GM21360 (cell line): ENCODE data around the gene MCF2L.

Experiments used
- ATAC-seq: cut with Tn5 transposase; IDR thresholded peaks from one replicate; pipeline ENCODE4 v1.9.1; 2021; ENCODE audit warnings: mild to moderate bottlenecking, moderate library complexity; ENCODE audit not compliant: unreplicated experiment

The MCF2L gene

DNA sequence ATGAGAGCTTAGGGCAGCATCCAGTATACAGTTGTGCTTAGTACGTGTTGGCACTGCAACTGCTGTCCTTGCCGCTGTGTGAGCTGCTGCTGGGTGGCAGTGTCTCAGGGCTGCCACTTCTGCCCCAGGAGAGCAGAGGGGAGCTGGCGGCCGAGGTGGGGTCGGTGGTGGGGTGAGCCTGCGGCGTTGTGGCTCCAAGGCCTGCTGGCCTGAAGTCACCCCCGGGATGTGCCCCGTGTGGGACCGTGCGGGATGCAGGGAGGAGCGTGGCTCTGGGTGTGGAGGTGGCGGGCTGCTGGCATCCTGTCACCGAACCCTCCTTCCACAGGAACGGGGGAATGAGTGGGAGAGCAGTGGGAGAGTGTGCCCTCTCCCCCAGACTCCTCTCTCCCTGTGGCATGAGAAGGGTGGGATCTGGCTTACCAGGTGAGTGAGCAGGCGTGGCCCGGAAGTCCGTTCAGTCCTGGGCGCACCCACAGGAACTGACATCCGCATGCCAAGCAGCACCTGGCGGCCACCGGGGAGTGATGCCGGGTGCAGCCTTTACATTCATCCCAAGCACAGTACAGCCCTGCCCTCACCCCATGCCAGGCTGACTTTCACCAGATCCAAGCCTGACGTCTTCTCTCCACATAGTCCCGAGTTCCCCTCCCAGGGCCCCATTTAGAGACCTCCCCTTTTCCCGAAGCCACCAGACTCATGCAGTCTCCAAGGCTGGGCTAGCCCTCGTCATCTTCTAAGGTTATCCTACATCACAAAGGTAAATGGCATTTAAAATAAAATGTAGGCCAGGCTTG, 26.6 kb downstream of the MCF2L start:
- no peak for ATAC-seq

DNA sequence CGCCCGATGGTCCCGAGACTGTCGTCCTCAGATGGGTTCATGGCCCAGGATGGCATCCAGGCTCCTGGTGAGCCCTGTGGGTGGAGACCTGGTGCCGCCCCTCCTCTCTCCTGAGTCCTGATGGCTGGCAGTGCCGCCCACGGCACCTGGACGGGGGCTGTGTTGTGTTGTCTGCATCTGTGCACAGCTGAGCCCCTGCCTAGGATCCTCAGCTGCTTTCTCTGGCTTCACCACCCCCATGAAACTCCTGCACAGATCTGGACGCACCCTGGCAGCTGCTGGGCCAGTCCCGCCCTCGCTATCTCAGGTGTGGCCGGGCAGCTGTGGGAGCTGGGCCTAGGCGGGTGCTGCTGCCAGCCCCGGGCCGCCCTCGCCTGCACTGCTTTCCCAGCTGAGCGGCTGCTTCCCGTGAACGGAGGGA, 27.7 kb downstream of the MCF2L start:
- no peak for ATAC-seq

DNA sequence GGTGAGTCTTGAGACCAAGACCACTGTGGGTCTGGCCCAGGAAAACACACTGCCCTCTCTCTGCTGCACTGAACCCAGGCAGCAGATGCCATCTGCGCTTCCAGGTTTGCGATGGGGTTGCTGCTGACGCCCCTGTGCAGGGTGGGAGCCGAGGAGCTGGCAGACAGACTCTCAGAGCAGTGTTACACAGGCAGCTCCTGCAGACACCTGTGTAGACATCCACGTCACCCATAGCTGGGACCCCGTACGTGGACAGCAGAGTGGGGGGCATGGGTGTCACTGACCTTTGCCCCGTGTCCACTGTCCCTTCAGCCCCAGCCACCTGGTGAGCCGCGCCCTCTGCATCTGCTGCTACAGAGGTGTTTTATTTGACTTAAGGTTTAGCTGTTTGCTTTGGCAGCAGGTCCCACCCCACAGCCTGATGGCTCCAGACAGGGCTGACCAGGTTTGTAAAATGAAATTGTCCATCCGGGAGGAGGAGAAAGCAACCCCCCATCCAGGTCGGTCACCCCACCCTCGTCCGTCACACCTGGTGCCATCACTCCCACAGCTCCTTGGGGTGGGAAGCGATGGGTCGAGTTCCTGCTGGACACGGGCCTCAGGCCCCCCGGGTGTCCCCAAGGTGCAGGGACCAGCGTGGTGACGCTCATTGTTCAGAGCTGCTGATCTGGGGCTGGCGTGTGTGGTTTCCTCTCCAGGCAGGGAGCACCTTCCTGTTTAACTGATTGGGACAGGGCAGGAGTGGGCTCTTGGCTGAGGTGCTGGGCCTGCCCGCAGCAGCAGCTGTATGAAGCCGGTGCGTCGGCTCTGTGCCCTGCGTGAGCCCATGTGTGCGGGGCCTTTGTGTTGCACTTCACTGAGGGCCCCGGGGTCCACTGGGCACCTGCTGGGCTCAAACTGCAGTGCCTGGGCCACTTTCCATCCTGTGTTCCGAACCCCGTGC, 28.4 kb downstream of the MCF2L start:
- ATAC-seq, result no peak

DNA sequence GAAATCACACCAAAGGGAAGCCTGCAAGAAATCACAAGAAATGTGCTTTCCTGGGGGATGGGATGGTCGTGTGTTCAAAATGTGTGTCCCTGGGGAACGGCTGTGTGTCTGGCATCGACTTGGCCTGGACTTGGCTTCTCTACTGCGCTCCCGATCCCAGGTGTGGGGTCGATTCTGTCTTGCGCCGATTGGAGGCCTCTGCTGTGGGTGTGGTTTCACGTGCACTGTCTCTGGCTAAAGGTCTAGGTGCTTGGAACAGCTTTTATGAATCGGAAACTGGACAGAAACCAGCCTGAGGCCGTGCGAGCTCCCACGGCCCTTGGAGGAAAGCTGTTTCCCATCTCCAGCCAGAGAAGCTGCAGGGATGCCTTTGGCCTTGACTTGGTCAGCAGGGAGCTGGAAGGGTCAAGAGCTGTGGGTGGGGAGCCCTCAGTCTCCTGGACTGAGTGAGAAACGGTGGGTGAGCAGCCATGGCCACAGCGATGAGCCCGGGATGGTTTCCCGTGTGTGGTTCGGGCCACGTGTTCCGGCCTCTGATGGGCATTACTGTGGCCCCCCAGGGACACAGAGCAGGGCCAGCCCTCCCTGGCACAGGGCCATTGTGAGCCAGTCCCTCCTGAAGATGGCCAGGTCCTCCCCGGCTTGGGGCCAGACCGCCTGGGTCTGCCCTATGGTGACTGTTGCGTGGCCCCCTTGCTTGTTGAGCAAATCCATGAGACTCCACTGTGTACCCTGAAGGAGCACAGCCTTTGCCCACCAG, 29.7 kb downstream of the MCF2L start:
- no peak for ATAC-seq

DNA sequence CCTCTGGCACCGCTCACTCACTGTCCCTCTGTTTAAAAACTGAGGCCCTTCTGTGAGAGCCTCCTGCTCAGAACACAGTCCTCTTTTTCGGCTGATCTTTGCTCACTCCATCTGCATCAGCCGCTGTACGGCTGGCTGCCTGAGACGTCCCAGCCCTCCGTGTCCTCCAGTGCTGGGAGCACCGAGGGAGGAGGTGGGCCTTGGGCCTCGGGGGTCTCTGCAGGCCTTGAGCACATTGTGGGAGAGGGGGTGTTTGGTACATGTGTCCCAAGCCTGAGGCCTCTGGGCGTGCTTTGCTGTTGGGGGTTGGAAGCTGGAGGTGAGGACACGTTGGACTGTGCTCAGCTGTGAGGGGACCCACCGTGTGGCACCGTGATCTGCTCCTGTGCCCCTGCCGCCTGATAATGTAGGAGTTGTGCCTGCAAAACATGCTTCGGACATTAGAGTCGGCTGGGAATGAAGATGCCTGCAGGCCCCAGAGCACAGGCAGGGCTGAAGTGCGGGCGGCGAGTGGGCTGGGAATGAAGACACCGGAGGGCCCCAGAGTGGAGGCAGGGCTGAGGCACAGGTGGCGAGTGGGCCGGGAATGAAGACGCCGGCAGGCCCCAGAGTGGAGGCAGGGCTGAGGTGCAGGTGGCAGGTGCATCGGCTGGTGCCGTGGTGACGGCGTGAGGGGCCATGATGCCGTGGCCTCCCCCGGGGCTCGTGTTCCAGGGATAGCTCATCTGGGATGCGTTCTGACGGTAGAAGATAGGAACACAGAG, 30.6 kb downstream of the MCF2L start:
- no peak for ATAC-seq

DNA sequence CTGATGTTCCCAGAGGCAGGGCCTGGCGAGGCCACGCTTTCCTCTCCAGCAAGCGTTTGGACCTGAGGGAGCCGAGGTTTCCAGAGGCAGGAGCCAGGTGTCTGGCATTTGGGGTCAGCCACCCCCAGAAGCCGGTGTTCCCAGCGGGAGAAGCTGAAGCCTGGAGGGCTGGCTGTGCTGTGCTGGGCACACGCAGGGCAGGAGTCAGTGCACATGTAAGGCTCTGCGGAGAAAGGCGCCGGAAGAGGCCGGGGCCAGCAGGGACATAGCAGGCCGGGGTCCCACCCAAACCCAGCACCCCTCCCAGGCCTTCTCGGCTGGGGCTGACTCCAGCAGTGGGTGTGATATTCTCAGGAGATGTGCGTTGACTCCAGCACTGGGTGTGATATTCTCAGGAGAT, 31.6 kb downstream of the MCF2L start:
- ATAC-seq, result no peak

DNA sequence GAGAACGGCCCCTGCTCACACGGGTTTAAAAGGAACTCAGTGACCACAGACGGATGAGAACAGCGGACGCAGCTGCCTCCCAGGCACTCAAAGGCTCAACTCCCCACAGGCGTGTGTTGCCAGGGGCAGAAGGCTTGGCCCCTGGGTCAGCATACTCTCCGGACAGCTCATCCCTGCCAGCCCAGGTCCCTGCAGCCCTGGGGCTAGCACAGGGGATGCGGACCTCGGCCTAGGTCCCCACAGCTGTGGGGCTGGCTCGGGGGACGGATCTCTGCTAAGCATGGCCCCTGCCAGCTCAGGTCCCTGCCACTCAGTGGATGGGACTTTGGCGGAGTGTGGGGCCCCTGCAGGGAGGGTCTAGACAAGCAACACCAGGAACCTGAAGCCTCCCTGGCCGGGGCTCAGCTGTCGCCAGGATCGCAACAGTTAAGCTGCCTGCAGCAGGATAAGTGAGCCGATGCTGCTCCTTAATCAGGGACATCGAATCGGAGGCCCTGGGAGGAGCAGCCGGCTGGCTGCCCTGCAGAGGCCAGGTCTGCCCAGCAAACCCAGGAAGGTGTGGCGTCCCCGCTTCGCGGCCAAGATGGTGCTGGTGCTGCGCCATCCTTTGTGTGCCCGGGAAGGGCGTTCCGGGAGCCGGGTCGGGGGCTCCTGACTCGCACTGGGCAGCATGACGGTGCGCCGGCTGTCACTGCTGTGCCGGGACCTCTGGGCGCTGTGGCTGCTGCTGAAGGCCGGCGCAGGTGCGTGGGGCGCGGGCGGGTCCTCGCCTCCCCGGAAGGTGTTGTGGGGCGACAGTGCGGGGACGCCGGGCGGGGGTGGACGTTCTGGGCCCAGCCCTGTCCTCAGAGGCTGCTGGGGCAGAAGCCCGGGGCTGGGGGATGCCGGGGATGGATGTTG, 32.5 kb downstream of the MCF2L start:
- ATAC-seq, result no peak

DNA sequence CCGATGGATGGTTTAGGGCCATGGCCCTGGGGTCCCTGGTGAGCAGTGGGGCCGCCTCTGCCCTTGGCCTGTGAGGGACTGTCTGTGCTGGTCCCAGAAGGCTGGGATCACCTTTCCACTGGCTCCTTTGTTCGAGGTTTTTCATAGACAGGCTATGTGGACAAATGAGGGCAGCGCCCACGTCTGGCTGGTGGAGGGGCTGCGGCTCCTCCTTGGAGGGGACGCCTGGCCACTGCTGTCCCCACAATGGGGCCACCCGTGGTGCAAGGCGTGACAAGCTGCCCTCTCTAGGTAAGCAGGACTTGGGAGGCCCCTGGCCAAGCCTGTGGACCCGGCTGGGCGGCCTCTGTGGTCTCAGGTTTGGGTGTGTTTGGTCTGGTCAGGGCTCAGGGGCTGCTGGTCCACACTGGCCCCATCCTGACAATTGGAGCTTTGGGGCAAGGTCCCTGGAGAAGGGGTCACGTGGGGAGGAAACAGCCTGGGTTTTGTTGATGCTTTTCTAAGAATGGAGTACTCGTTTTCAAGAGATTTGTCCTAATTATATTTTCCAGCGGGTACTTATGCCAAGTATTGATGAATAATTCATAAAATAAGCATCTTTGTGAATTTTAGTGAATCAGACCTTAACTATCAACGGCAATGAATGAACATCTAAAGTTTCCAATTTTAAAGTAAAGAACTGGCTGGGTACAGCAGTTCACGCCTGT, 33.3 kb downstream of the MCF2L start:
- ATAC-seq, result no peak

DNA sequence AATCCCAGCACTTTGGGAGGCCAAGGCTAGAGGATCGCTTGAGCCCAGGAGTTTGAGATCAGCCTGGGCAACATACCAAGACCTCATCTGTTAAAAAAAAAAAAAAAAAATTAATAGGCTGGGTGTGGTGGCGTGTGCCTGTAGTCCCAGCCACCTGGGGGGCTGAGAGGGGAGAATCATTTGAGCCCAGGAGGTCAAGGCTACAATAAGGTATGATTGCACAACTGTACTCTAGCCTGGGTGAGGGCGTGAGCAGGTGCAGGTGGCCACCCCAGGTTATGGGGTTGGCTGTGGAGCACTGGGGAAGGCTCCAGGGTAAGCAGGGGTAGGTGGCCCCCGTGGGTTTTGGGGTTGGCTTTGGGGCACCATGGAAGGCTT, 33.9 kb downstream of the MCF2L start:
- ATAC-seq, result no peak

DNA sequence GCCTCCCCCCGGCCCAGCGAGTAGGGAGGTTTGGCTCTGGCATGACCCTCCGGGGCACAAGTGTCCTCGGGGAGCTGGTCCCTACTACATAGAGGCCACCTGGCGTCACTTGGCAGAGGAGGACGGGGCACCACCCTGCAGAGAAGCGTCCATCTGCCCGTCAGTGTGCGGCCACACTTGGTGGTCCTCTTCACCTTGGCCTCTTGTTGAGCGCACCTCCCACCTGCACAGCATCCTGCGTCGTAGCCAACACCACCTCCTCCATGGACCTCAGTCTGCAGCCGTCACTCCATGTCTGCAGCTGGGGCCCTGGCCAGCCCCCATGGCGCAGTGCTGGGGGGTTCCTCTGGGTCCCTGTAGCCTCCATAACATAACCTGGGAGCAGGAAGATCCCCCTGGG, 35.1 kb downstream of the MCF2L start:
- no peak for ATAC-seq

DNA sequence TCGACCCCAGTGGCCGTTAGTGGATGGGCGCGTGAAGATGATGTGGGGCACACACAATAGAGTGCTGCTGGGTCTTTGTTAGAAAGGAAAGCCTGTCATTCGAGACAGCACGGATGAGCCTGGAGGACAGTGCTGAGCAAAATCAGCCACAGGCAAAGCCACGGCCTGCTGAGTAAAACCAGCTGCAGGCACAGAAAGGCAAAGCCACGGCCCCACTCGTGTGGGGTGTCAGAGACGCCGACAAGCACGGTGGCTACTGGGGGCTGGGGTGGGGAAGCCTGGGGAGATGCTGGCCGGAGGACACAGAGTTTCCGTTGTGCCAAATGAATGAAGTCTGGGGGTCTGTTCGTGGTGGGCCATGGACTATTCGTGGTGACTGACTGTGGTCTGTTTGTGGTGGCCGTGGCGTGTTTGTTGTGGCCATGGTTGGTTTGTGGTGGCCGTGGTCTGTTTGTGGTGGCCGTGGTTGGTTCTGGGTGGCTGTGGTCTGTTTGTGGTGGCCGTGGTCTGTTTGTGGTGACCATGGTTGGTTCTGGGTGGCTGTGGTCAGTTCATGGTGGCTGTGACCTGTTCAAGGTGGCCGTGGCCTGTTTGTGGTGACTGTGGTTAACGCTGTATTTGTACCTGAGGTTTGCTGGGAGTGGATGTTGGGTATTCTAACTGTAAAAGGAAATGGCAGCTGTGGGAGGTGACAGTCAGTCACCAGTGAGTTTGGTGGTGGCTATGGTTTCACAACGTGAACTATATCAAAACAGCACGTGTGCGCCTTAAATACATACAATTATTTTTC, 36.3 kb downstream of the MCF2L start:
- no peak for ATAC-seq

DNA sequence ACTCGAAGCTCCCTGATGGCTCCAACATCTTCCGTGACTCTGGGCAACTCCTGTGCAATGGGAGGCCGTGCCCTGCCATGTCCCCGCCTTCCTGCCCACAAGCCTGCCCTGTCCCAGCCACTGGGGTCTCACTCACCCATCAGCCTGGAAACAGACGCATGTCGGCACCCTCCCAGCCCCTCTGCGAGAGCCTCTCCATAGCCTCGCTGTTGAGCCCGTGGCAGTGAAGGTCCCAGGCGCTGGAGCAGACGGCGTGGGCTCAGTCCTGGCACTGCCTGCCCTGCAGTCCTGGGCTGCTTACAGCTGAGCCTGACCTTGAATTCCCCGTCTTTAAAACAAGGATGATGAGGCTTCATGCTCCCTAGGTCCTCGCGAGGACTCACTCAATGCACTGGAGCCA, 37.0 kb downstream of the MCF2L start:
- no peak for ATAC-seq

DNA sequence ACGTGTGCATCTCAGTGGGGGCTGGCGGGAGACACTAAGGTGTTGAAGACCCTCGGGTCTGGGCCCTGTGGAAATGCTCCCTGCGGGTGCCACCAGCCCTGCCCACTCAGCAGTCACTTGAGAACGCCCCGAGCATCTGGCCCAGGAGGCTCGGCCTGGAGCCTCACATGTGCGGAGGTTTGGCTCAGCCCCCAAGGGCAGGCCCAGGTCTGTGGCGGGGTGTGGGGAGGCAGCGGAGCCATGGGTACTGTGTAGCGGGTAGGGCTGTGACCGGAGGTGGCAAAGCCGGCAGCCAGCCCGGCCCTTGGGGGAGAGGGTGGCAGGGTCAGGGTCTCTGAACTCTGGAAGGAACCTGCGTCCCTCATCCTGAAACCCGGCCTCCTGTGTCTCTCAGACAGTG, 37.6 kb downstream of the MCF2L start:
- ATAC-seq, result no peak

DNA sequence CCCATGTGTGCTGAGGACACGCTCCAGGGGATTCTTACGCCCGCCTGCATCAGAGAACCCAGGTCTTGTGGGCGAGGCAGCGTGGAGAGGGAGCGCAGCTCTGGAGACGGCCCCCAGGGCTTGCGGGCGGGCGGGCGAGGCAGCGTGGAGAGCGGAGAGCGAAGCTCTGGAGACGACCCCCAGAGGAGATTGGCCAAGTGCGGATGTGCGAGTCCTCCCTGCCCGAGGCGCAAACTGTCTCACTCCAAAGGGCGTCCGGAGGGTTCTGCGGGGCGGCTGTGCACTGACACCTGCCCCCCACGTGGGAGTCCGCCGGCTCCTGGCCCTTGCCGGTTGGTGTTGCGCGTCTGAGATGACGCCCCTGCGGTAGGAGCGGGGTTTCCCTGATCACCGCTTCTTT, 39.8 kb downstream of the MCF2L start:
- ATAC-seq, result no peak

DNA sequence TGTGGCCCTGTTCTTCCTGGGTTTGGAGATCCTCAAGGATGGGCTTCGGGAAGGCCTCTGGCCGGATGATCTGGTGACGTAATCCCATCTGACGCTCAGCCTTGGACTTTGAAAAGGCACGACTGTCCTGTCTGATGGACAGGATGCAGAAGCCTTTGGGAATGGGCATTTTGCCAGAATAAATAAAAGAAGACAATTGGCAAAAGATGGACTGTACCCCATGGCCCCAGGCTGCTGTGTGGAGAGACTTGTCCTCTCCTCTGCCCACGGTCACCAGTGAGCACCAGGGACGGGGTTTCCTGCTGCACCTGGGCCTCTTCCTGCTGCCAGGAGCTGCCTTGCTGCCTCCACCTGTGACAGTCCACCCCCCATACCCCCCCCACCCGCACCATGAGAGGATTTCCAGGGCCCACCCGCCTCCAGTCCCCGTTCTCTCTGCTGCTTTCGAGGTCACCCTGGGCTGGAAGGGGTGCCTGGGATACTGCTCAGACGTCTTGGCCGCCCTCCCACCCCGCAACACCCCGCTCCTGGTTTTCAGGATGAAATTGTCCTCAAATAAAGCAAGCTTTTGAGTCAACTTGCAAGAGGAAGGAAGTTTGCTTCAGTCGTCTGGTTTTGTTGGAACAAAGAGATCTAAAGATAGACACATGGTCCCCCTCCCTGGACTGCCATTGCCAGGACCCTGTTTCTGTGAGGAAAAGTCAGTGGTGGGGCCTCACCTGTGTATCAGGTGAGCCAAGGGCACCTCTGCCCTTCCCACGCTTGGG, 40.9 kb downstream of the MCF2L start:
- no peak for ATAC-seq

DNA sequence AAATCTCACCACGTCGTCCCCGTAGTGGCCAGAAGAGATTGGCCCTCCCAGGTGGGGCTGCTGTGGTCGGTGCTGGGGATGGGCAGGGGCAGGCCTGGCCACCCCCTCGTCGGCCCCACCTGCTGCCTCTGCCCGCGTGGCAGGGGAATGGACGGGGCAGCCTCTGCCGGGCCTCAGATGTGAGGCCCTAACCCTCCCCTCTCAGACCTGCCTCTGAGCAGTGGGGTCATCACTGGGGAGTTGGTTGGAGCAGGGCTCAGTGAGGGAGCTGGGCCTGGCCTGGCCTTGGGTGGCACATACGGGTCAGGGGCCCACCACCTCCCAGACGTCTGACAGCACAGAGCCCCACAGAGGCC, 41.5 kb downstream of the MCF2L start:
- ATAC-seq, result no peak

DNA sequence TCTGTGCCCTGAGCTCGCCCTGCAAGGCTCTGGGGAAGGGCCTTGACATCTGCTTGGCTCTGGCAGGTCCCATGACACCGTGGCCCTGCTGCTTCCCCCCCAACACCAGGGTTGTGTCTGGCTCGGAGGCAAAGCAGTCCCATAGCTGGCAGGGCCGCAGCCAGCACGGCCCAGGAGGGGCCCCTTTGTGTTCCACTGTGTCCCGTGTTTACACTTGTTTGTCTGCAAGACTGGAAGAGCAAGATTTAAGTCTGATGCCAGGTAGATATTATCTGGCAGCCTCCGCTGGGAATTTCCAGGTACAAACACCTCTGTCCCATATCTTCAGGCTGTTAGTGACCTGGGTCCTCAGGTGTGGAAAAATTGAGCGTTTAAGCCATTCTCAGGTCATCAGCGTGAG, 44.3 kb downstream of the MCF2L start:
- ATAC-seq, result no peak
